ENCODE results near the gene CCNDBP1.

DNA sequence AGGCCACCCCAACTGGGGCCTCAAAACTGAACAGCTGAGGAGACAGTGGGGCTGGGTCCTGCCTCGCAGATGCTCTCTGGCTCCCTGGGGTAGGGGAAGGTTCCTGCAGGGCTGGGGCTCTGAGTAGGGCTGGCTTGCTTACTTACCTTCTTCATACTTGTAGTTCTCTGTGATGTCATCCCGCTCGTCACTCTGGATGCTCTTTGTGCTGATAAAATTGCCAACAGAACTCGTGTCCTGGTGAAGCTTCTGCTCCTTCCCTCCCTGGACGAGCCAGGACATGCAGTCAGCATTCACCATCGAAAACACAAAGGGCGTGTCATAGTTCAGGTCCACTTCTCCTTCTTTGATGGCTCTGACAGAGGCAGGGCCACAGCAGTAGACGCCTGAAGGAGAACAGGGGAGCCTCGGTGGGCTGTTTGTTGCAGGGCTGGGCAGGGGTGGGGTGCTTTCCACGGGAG, 53.5 kb downstream of the CCNDBP1 start:
- TF ChIP-seq, protein P1, sequence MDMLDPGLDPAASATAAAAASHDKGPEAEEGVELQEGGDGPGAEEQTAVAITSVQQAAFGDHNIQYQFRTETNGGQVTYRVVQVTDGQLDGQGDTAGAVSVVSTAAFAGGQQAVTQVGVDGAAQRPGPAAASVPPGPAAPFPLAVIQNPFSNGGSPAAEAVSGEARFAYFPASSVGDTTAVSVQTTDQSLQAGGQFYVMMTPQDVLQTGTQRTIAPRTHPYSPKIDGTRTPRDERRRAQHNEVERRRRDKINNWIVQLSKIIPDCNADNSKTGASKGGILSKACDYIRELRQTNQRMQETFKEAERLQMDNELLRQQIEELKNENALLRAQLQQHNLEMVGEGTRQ (IDR thresholded peaks at IDR 0.05; ENCODE audit: low read length): no peak
- TF ChIP-seq BRCA1 (IDR thresholded peaks at IDR 0.05; ENCODE audit: low read depth, low read length): no peak
- no peak for TF ChIP-seq POLR2A (IDR thresholded peaks at IDR 0.05; ENCODE audit: control extremely low read depth in 1 of 2, low read depth in 2 of 2, low read length in 2 of 2)
- no peak for TF ChIP-seq HDAC2 (IDR thresholded peaks at IDR 0.05; ENCODE audit: borderline replicate concordance in 1 of 2, low read depth in 2 of 2, low read length in 2 of 2)
- TF ChIP-seq, protein P2, sequence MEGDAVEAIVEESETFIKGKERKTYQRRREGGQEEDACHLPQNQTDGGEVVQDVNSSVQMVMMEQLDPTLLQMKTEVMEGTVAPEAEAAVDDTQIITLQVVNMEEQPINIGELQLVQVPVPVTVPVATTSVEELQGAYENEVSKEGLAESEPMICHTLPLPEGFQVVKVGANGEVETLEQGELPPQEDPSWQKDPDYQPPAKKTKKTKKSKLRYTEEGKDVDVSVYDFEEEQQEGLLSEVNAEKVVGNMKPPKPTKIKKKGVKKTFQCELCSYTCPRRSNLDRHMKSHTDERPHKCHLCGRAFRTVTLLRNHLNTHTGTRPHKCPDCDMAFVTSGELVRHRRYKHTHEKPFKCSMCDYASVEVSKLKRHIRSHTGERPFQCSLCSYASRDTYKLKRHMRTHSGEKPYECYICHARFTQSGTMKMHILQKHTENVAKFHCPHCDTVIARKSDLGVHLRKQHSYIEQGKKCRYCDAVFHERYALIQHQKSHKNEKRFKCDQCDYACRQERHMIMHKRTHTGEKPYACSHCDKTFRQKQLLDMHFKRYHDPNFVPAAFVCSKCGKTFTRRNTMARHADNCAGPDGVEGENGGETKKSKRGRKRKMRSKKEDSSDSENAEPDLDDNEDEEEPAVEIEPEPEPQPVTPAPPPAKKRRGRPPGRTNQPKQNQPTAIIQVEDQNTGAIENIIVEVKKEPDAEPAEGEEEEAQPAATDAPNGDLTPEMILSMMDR (IDR thresholded peaks at IDR 0.05; ENCODE audit: control extremely low read depth in 1 of 3, insufficient read depth in 1 of 3, low read depth in 1 of 3, low read length in 3 of 3): no peak
- no peak for TF ChIP-seq RAD21 (IDR thresholded peaks at IDR 0.05 in 1 of 2, conservative IDR thresholded peaks at IDR 0.05 in 1 of 2; ENCODE audit: low read depth in 2 of 2, low read length in 2 of 2)
- no peak for TF ChIP-seq TAF1 (IDR thresholded peaks at IDR 0.05; ENCODE audit: low read depth, low read length)
- TF ChIP-seq, protein P3, sequence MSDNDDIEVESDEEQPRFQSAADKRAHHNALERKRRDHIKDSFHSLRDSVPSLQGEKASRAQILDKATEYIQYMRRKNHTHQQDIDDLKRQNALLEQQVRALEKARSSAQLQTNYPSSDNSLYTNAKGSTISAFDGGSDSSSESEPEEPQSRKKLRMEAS (IDR thresholded peaks at IDR 0.05): no peak
- TF ChIP-seq EZH2 (IDR thresholded peaks at IDR 0.05; ENCODE audit: low read depth, low read length, severe bottlenecking): no peak
- TF ChIP-seq SRF (IDR thresholded peaks at IDR 0.05; ENCODE audit: low read depth, low read length): no peak

Measured in H1 (cell line).